Neuronal stem cell (in vitro differentiated cells): Measurements from ENCODE around the gene EPS15. TPM values are rescaled to one million over a fixed set of nuclear protein-coding genes. Genes with fewer than 3 reads are reported as not detected.

Source experiments
- DNase-seq: peaks from one replicate; pipeline ENCODE4 v3.0.0-alpha.2; 2013; ENCODE audit warnings: low spot score
- H2AFZ ChIP-seq: one replicate; pipeline ENCODE4 v1.6.1; 2013; ENCODE audit warnings: mild to moderate bottlenecking, low read length, inconsistent platforms
- H2AK5ac ChIP-seq: 2 replicates; pipeline ENCODE4 v1.6.1; 2013; ENCODE audit warnings: low read depth, mild to moderate bottlenecking, inconsistent platforms, low read length, moderate library complexity, mixed read lengths
- H2BK120ac ChIP-seq: 2 replicates; pipeline ENCODE4 v1.6.1; 2013; ENCODE audit warnings: low read depth, mild to moderate bottlenecking, inconsistent platforms, low read length, moderate library complexity, mixed read lengths
- H2BK12ac ChIP-seq: one replicate; pipeline ENCODE4 v1.6.1; 2013; ENCODE audit warnings: low read length, inconsistent platforms
- H2BK15ac ChIP-seq: 2 replicates; pipeline ENCODE4 v1.6.1; 2013; ENCODE audit warnings: mild to moderate bottlenecking, low read length, inconsistent platforms, mixed read lengths
- H2BK5ac ChIP-seq: one replicate; pipeline ENCODE4 v1.6.1; 2013; ENCODE audit warnings: inconsistent platforms, mild to moderate bottlenecking, low read length, moderate library complexity
- H3K14ac ChIP-seq: one replicate; pipeline ENCODE4 v1.6.1; 2013; ENCODE audit warnings: low read length, inconsistent platforms
- H3K18ac ChIP-seq: 2 replicates; pipeline ENCODE4 v1.6.1; 2013; ENCODE audit warnings: low read length, inconsistent platforms
- H3K23ac ChIP-seq: 2 replicates; pipeline ENCODE4 v1.6.1; 2013; ENCODE audit warnings: low read depth, mild to moderate bottlenecking, mixed read lengths, low read length, inconsistent platforms; ENCODE audit not compliant: poor library complexity
- H3K27ac ChIP-seq: replicated peaks from 3 replicates; pipeline ENCODE4 v1.5.1; 2013; ENCODE audit warnings: low read length, inconsistent platforms
- H3K27me3 ChIP-seq, 3 experiments: 2 replicates each; pipeline ENCODE4 v1.6.1; 2013; ENCODE audit warnings: low read length in 3 of 3, mild to moderate bottlenecking in 2 of 3, inconsistent platforms in 1 of 3, low read depth in 1 of 3, mixed read lengths in 1 of 3, moderate library complexity in 1 of 3; ENCODE audit not compliant: control insufficient read depth in 3 of 3, insufficient read depth in 3 of 3
- H3K36me3 ChIP-seq, 2 donors: replicated peaks in 1 of 2; 2 replicates each; pipeline ENCODE4 v1.6.1; 2013; ENCODE audit warnings: low read length in 2 of 2; ENCODE audit not compliant: control insufficient read depth in 2 of 2, insufficient read depth in 2 of 2
- H3K4ac ChIP-seq: 2 replicates; pipeline ENCODE4 v1.6.1; 2013; ENCODE audit warnings: inconsistent platforms, mild to moderate bottlenecking, low read length, moderate library complexity
- H3K4me1 ChIP-seq, 2 donors: 1 replicate in 1 of 2; 2 replicates in 1 of 2; pipeline ENCODE4 v1.6.1; 2013; ENCODE audit warnings: low read length in 2 of 2, low read depth in 1 of 2; ENCODE audit not compliant: control insufficient read depth in 2 of 2, insufficient read depth in 1 of 2
- H3K4me2 ChIP-seq: one replicate; pipeline ENCODE4 v1.6.1; 2013; ENCODE audit warnings: mild to moderate bottlenecking, low read length, inconsistent platforms; ENCODE audit not compliant: insufficient read depth, poor library complexity, severe bottlenecking
- H3K4me3 ChIP-seq, 2 donors: 2 replicates each; pipeline ENCODE4 v1.5.1; 2013; ENCODE audit warnings: low read length in 2 of 2, mild to moderate bottlenecking in 2 of 2, inconsistent platforms in 1 of 2, moderate library complexity in 1 of 2
- H3K79me1 ChIP-seq: one replicate; pipeline ENCODE4 v1.6.1; 2013; ENCODE audit warnings: low read depth, mild to moderate bottlenecking, inconsistent platforms, low read length, moderate library complexity
- H3K9ac ChIP-seq: one replicate; pipeline ENCODE4 v1.6.1; 2013; ENCODE audit warnings: mild to moderate bottlenecking, low read depth, low read length, inconsistent platforms; ENCODE audit not compliant: poor library complexity
- H3K9me3 ChIP-seq, 2 donors: replicated peaks in 1 of 2; 2 replicates each; pipeline versions ENCODE3 to v1.6.1; 2013; ENCODE audit warnings: low read length in 2 of 2, mild to moderate bottlenecking in 2 of 2, inconsistent platforms in 1 of 2, low read depth in 1 of 2, mixed read lengths in 1 of 2, moderate library complexity in 1 of 2; ENCODE audit not compliant: control insufficient read depth in 2 of 2, insufficient read depth in 1 of 2
- H4K8ac ChIP-seq: one replicate; pipeline ENCODE4 v1.6.1; 2013; ENCODE audit warnings: low read depth, mild to moderate bottlenecking, inconsistent platforms, low read length, moderate library complexity
- H4K91ac ChIP-seq: one replicate; pipeline ENCODE4 v1.6.1; 2013; ENCODE audit warnings: low read length, low read depth, mild to moderate bottlenecking, inconsistent platforms; ENCODE audit not compliant: poor library complexity
- WGBS, 2 donors: extraction: QIAGEN DNeasy Blood & Tissue Kit; methylation state at CpG; one replicate each; pipeline ENCODE4 v1.1.7; 2013; ENCODE audit warnings: missing lambda C conversion rate in 2 of 2, mixed read lengths in 1 of 2; ENCODE audit not compliant: insufficient read length in 2 of 2, insufficient replicate concordance in 1 of 2; ENCODE audit errors: extremely low coverage in 2 of 2; 5-methylcytosine and 5-hydroxymethylcytosine counted together
- small RNA-seq: library from polyadenylated mRNA; stranded (forward); fragments of <200 nt; extraction: miRNeasy Mini kit (QIAGEN cat#:217004); gene quantifications from one replicate; pipeline ENCODE3, GENCODE V24; 2013; ENCODE audit not compliant: insufficient read depth

Gene EPS15

GRCh38 chr1:51306950-51307349 lies 212.1 kb downstream of the EPS15 start:
- no peak for DNase-seq
- Histone ChIP-seq H2AFZ (no peak overlapping the region), H3K18ac (no peak overlapping the region), H2AK5ac (no peak overlapping the region), H3K79me1 (no peaks in the 10 kb centered on the region), H3K4me1 (peaks cover 6 to 8% of the 10 kb centered on the region in 2 donors), H2BK5ac (no peak overlapping the region), H3K9me3 (no peaks in the 10 kb centered on the region), H3K27me3 (peaks cover 0 to 19% (median 0%) of the 10 kb centered on the region in 3 experiments), H3K14ac (no peak overlapping the region), H3K9ac (no peak overlapping the region), H2BK120ac (no peak overlapping the region), H4K8ac (no peak overlapping the region), H3K4ac (no peak overlapping the region), H3K36me3 (no peaks in the 10 kb centered on the region), H4K91ac (no peak overlapping the region), H3K27ac (no peak overlapping the region), H3K4me3 (no peak overlapping the region), H3K23ac (peak overlapping the region; percentile 12), H3K4me2 (no peak overlapping the region), H2BK12ac (no peak overlapping the region), H2BK15ac (no peak overlapping the region)
- WGBS, 2 donors, result no CpG with 5 or more reads among the region's 5 CpGs

DNA sequence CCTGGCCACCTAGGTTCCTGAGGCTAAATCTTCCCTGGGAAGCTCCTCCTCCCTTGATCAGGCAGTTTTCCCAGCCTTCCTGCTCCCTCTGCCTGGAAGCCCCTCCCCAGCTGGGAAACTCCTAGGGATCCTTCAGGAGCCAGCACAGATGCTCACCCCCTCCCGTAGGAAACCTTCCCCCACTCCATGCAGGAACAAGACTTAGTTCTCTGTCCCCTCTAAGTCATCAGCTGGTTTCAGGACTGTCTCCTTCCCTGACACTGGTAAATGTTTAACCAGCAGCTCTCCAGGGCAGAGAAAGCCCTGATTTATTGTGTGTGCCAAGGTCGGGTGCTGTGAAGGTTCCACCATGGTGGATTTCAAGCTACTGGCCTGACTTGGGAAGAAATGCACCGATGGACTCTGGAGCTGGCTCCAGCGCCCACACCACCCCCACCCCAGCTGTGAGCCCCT lies 213.7 kb downstream of the EPS15 start:
- Histone ChIP-seq H3K4me3 (no peak overlapping the region), H3K4me1 (peaks cover 4 to 8% of the 10 kb centered on the region in 2 donors), H2BK12ac (no peak overlapping the region), H2BK5ac (no peak overlapping the region), H4K8ac (peak overlapping the region; percentile 75), H2AFZ (no peak overlapping the region), H3K27ac (no peak overlapping the region), H3K4me2 (no peak overlapping the region), H3K23ac (no peak overlapping the region), H2BK15ac (no peak overlapping the region), H3K27me3 (peaks cover 0 to 19% (median 0%) of the 10 kb centered on the region in 3 experiments), H2AK5ac (no peak overlapping the region), H2BK120ac (no peak overlapping the region), H3K79me1 (no peaks in the 10 kb centered on the region), H3K14ac (no peak overlapping the region), H3K9me3 (no peaks in the 10 kb centered on the region), H4K91ac (no peak overlapping the region), H3K9ac (no peak overlapping the region), H3K36me3 (no peaks in the 10 kb centered on the region), H3K4ac (no peak overlapping the region), H3K18ac (peak overlapping the region; percentile 67)
- DNase-seq, result no peak
- no CpG with 5 or more reads among the region's 4 CpGs for WGBS, 2 donors

DNA sequence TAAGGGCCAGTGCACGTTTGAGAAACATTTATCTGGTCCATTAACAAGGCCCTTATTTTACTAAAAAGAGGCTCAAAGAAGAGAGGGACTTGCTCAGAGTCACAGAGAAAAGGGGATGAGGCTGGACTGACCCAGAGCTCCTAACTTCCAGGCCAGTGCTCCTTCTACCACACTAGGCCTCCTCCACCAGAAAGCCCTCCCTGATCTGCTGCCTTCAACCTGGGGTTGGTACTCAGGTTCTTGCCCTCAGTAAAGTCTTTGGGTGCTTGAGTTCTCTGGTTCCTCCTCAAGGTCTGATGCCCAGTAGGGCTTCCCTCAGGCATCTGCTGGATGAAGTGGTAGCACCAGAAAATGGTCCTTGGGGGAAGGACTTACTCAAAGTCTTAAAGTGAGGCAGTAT lies 214.7 kb downstream of the EPS15 start:
- Histone ChIP-seq H2BK5ac (no peak overlapping the region), H3K27ac (no peak overlapping the region), H2BK15ac (no peak overlapping the region), H3K79me1 (no peaks in the 10 kb centered on the region), H3K14ac (no peak overlapping the region), H3K4me2 (no peak overlapping the region), H4K91ac (no peak overlapping the region), H3K18ac (no peak overlapping the region), H2BK120ac (no peak overlapping the region), H3K27me3 (peaks cover 0 to 18% (median 0%) of the 10 kb centered on the region in 3 experiments), H3K9me3 (no peaks in the 10 kb centered on the region), H2AK5ac (no peak overlapping the region), H3K9ac (no peak overlapping the region), H3K4ac (no peak overlapping the region), H3K4me3 (no peak overlapping the region), H3K23ac (no peak overlapping the region), H2BK12ac (no peak overlapping the region), H4K8ac (no peak overlapping the region), H3K4me1 (peaks cover 4 to 8% of the 10 kb centered on the region in 2 donors), H3K36me3 (no peaks in the 10 kb centered on the region), H2AFZ (no peak overlapping the region)
- no peak for DNase-seq
- WGBS, 2 donors, result no CpG with 5 or more reads among the region's 1 CpG

Small RNAs within 50 kb of the gene (small RNA-seq; reads per million reads assigned to genes)
- gene RNU6-1281P (not detected), gene RNU6-877P (not detected)
